Esophagus muscularis mucosa (tissue), 3 donors: ENCODE data around the gene DCTN5.

Experiments used
- CTCF ChIP-seq, 3 experiments: fragments of 200-600 bp in 2 of 3; fragments of 450-650 bp in 1 of 3; sonication (generic) in 2 of 3; IDR thresholded peaks; one replicate each; pipeline ENCODE4 v1.5.1; 2017 to 2019; ENCODE audit warnings: antibody characterized with exemption in 3 of 3, mild to moderate bottlenecking in 2 of 3, moderate library complexity in 1 of 3
- POLR2AphosphoS5 ChIP-seq, 2 donors: sonication (generic); formaldehyde crosslinking; IDR thresholded peaks; one replicate each; pipeline ENCODE4 v1.6.1; 2017; ENCODE audit warnings: antibody characterized with exemption in 2 of 2

- TF ChIP-seq CTCF (IDR thresholded peaks at IDR 0.05) (no peak), POLR2AphosphoS5 (IDR thresholded peaks at IDR 0.05) (no peak)
Measured at GRCh38 chr16:23679986-23680336, 38.7 kb downstream of the DCTN5 start.
